ENCODE results near the gene PAQR7.
A peak's percentile ranks its signal among the peaks of the same experiment; 100 is the strongest.

The PAQR7 gene

GRCh38 chr1:25820247-25821111 is 55.0 kb downstream of the PAQR7 start:
- peak; percentile 87 for TF ChIP-seq POLR2A (IDR thresholded peaks at IDR 0.05; ENCODE audit: low read depth, low read length)
- peak; percentile 78 for TF ChIP-seq POLR2AphosphoS5 (IDR thresholded peaks at IDR 0.05; ENCODE audit: low read depth, low read length)
- peak; percentile 72; the same call in 1 of the 2 replicates for TF ChIP-seq TAF1 (IDR thresholded peaks at IDR 0.05; ENCODE audit: borderline replicate concordance, low read depth, low read length)
- DNase-seq (ENCODE audit: insufficient read length) (peak; percentile 84), FAIRE-seq (peak; percentile 98)

- DNase-seq (ENCODE audit: insufficient read length) (peak; percentile 99), FAIRE-seq (peak; percentile 97)
- TF ChIP-seq TAF1 (IDR thresholded peaks at IDR 0.05; ENCODE audit: borderline replicate concordance, low read depth, low read length), result 0 out of 2 replicates have a peak, but pooled peaks have one; percentile 41
- peak; percentile 76 for TF ChIP-seq POLR2AphosphoS5 (IDR thresholded peaks at IDR 0.05; ENCODE audit: low read depth, low read length)
- TF ChIP-seq POLR2A (IDR thresholded peaks at IDR 0.05; ENCODE audit: low read depth, low read length), result peak; percentile 84
Measured at GRCh38 chr1:25819491-25820246, 55.8 kb downstream of the PAQR7 start, which contains the start of gene MTFR1L. MTFR1L (plus strand) TSS chr1:25819954; CDS start chr1:25823105, 3,151 bp downstream.

DNA sequence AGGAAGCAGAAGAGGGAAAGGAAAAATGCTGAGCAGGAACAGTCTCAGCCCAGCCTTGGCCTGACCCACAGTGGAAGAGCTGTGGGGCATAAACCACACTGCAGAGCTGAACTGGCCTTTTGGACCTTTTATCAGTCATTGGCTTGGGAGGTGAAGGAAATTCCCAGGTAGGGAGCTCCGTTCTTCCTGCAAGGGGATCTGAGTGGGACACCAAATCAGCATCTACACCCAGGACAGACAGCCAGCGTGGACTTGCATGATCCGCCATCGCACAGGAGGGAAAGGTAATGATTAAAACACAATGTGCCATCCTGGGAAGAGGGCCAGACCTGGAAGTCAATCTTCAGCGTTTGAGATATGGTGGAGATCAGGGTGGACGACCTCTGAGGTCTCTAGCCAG is 56.9 kb downstream of the PAQR7 start:
- FAIRE-seq, result no peak

DNA sequence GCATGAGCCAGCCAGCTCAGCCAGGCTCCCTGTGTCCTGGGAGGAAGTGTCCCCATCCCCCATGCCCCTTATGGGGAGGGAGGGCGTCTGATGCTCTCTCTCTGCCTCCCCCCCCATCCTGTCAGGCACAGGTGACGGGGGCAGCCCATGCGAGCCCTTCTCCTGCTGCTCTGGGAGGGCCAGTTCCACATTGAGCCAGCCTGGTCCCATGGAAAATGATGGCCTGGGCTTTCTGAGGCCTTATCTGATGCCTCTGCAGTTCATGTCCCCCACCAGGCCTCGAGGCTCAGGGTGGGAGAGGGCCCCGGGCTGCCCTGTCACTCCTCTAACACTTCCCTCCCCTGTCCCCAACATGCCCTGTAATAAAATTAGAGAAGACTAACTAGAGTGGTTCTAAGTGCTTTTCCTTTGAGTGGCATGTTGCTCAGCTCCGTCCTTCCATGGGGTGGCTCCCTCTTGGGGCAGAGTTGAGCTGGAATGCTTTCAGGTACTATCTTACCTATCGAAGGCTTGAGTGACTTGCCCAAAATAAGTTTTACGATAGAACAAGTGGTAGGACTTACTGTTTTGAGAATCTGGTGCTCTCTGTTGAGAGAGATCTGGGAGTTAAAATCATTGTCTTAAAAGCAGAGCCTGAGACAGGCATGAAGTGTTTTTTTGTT is 57.5 kb downstream of the PAQR7 start:
- no peak for TF ChIP-seq POLR2AphosphoS5 (IDR thresholded peaks at IDR 0.05; ENCODE audit: low read depth, low read length)
- TF ChIP-seq TAF1 (IDR thresholded peaks at IDR 0.05; ENCODE audit: borderline replicate concordance, low read depth, low read length), result no peak
- TF ChIP-seq POLR2A (IDR thresholded peaks at IDR 0.05; ENCODE audit: low read depth, low read length), result no peak
- DNase-seq (ENCODE audit: insufficient read length) (no peak), FAIRE-seq (no peak)

More for the DNA sequence above, 56.9 kb downstream of the PAQR7 start:
- DNase-seq (ENCODE audit: insufficient read length), result no peak
- TF ChIP-seq POLR2AphosphoS5 (IDR thresholded peaks at IDR 0.05; ENCODE audit: low read depth, low read length), result no peak
- TF ChIP-seq TAF1 (IDR thresholded peaks at IDR 0.05; ENCODE audit: borderline replicate concordance, low read depth, low read length), result no peak
- no peak for TF ChIP-seq POLR2A (IDR thresholded peaks at IDR 0.05; ENCODE audit: low read depth, low read length)

- DNase-seq (ENCODE audit: insufficient read length), result no peak
- TF ChIP-seq POLR2AphosphoS5 (IDR thresholded peaks at IDR 0.05; ENCODE audit: low read depth, low read length) (no peak), POLR2A (IDR thresholded peaks at IDR 0.05; ENCODE audit: low read depth, low read length) (no peak), TAF1 (IDR thresholded peaks at IDR 0.05; ENCODE audit: borderline replicate concordance, low read depth, low read length) (no peak)
- no peak for FAIRE-seq
Measured at GRCh38 chr1:25816112-25816718, 59.3 kb downstream of the PAQR7 start.

DNA sequence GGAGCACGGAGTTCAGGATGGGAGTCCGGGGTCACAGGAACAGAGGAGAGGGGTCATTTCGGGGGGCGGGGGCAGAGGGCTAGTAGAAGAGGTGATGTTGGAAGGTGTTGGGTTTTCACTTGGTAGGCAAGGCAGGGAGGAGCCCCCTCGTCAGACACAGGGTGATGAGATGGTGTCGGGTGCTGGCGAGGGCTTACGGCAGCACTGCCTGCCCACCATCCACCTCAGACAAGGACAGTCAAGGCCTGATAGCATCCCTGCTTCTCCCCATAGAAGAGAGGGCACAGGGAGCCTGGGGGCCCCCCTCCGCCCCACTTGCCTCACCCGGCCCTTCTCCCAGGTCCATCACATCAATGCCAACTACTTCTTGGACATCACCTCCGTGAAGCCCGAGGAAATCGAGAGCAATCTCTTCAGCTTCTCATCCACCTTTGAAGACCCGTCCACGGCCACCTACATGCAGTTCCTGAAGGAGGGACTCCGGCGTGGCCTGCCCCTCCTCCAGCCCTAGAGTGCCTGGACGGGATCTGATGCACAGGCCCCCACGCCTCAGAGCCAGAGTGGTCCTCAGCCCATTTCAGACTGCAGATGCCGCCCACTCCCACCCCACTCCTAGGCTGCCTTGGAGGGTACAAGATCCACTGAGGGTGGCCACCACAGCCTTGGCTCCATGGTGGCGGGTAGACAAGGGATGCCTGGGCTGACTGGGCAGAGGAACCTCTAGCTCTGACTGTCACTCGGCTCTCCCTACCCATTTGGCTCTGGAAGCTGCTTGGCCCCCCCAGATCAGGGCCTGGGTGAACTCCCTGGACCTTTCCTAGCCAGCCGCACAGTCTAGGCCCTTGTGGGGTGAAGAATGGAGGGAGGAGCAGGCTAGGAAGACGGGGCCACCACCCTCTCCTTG is 60.0 kb downstream of the PAQR7 start:
- TF ChIP-seq POLR2AphosphoS5 (IDR thresholded peaks at IDR 0.05; ENCODE audit: low read depth, low read length) (no peak), POLR2A (IDR thresholded peaks at IDR 0.05; ENCODE audit: low read depth, low read length) (no peak), TAF1 (IDR thresholded peaks at IDR 0.05; ENCODE audit: borderline replicate concordance, low read depth, low read length) (no peak)
- DNase-seq (ENCODE audit: insufficient read length) (no peak), FAIRE-seq (no peak)

- DNase-seq (ENCODE audit: insufficient read length), result no peak
- FAIRE-seq, result no peak
- TF ChIP-seq TAF1 (IDR thresholded peaks at IDR 0.05; ENCODE audit: borderline replicate concordance, low read depth, low read length), result no peak
- no peak for TF ChIP-seq POLR2A (IDR thresholded peaks at IDR 0.05; ENCODE audit: low read depth, low read length)
- TF ChIP-seq POLR2AphosphoS5 (IDR thresholded peaks at IDR 0.05; ENCODE audit: low read depth, low read length), result no peak
Measured at GRCh38 chr1:25814549-25815087, 60.9 kb downstream of the PAQR7 start.

GRCh38 chr1:25813734-25814471 is 61.6 kb downstream of the PAQR7 start:
- FAIRE-seq (no peak), DNase-seq (ENCODE audit: insufficient read length) (no peak)
- TF ChIP-seq POLR2A (IDR thresholded peaks at IDR 0.05; ENCODE audit: low read depth, low read length) (no peak), TAF1 (IDR thresholded peaks at IDR 0.05; ENCODE audit: borderline replicate concordance, low read depth, low read length) (no peak), POLR2AphosphoS5 (IDR thresholded peaks at IDR 0.05; ENCODE audit: low read depth, low read length) (no peak)

GRCh38 chr1:25813071-25813733 is 62.3 kb downstream of the PAQR7 start:
- no peak for FAIRE-seq
- no peak for TF ChIP-seq POLR2AphosphoS5 (IDR thresholded peaks at IDR 0.05; ENCODE audit: low read depth, low read length)
- TF ChIP-seq TAF1 (IDR thresholded peaks at IDR 0.05; ENCODE audit: borderline replicate concordance, low read depth, low read length), result no peak
- no peak for TF ChIP-seq POLR2A (IDR thresholded peaks at IDR 0.05; ENCODE audit: low read depth, low read length)
- DNase-seq (ENCODE audit: insufficient read length), result no peak

Measured in GM12892 (cell line).